ENCODE data around the gene RBM5. TPM values are rescaled to one million over a fixed set of nuclear protein-coding genes. Genes with fewer than 3 reads are reported as not detected.

RBM5 gene
- total and polyA plus RNA-seq, 10 of the 15 experiments (the other 5 are each of a cell fraction or from before 2014, with no cell fraction given), result 35.1 to 347 (median 111) TPM

DNA sequence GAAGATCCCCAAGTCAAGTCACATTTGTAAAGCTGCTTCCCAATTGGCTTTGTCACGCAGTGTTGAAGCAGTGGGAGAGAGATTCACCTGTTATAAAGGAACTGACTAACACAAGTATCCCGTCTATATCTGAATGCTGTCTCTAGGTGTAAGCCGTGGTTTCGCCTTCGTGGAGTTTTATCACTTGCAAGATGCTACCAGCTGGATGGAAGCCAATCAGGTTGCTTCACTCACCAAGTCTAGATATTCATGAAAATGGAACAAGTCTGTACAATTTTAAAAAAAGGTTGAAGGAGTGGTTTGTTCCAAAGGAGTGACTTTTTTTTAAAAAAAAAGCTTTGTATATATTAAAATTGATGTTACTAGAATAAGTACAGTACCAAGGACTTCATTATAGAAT, 11.7 kb downstream of the RBM5 start:
- ChIA-PET RAD21 (ENCODE audit: unreplicated experiment) (no interaction called here), CTCF (interaction anchor here (0.5 to 0.6 kb wide), 3 partner anchors 23 to 126 kb away, joined by 3 to 4 read pairs (median 3); no protein-coding TSS in a partner anchor), SMC1A (ENCODE audit: uncharacterized antibody, unreplicated experiment) (interaction anchor here (1.2 kb wide), 1 partner anchor 10 kb away, joined by 5 read pairs; no protein-coding TSS in a partner anchor), POLR2A (no interaction called here)
- TF ChIP-seq POLR2AphosphoS5 (IDR thresholded peaks at IDR 0.05; ENCODE audit: low read length) (peak; percentile 12; the same call in 1 of the 2 replicates), ZNF274 (IDR thresholded peaks at IDR 0.05; ENCODE audit: insufficient read depth, insufficient read length) (no peak)
- intact Hi-C loops (cut with micrococcal nuclease; ENCODE audit: unreplicated experiment), result no loop called here
- Histone ChIP-seq H3K27me3 (replicated peaks in 1 of 2; ENCODE audit: control insufficient read depth in 2 of 2, insufficient read depth in 2 of 2, low read length in 1 of 2) (no peaks in the 10 kb centered on the region), H3K27ac (ENCODE audit: control insufficient read depth, insufficient read depth) (no peak overlapping the region), H3K4me2 (ENCODE audit: control insufficient read depth, insufficient read depth) (no peak overlapping the region), H3K36me3 (ENCODE audit: control insufficient read depth in 2 of 2, insufficient read depth in 2 of 2, low read length in 1 of 2) (peaks cover 19 to 53% of the 10 kb centered on the region in 2 experiments), H3K4me1 (ENCODE audit: control insufficient read depth, insufficient read depth, low read length) (no peaks in the 10 kb centered on the region), H3K79me2 (ENCODE audit: control insufficient read depth, insufficient read depth, low read length) (peaks cover 4% of the 10 kb centered on the region), H2AFZ (ENCODE audit: control insufficient read depth, low read depth, low read length) (no peak overlapping the region), H3K4me3 (no peak overlapping the region), H4K20me1 (ENCODE audit: control insufficient read depth, insufficient read depth) (no peaks in the 10 kb centered on the region), H3K9me3 (replicated peaks; ENCODE audit: control insufficient read depth, insufficient read depth, low read length) (no peaks in the 10 kb centered on the region), H3K9ac (ENCODE audit: control insufficient read depth, insufficient read depth, low read length) (no peak overlapping the region)
- FAIRE-seq (no peak), ATAC-seq (no peak), DNase-seq (ENCODE audit: low read depth, low spot score) (no peak)
- in situ Hi-C loops (cut with MboI), result no loop called here
- WGBS (ENCODE audit: insufficient coverage, insufficient replicate concordance, low lambda C conversion rate, missing lambda C conversion rate), result 96% methylated on average over 5 of the region's 5 CpGs
- BruUV-seq (replicated peaks), result no TSS peak

- DNase-seq (ENCODE audit: low read depth, low spot score) (no peak), ATAC-seq (no peak), FAIRE-seq (no peak)
- Histone ChIP-seq H3K9me3 (replicated peaks; ENCODE audit: control insufficient read depth, insufficient read depth, low read length) (no peaks in the 10 kb centered on the region), H3K27me3 (replicated peaks in 1 of 2; ENCODE audit: control insufficient read depth in 2 of 2, insufficient read depth in 2 of 2, low read length in 1 of 2) (no peaks in the 10 kb centered on the region), H3K79me2 (ENCODE audit: control insufficient read depth, insufficient read depth, low read length) (peaks cover under 1% of the 10 kb centered on the region), H3K36me3 (ENCODE audit: control insufficient read depth in 2 of 2, insufficient read depth in 2 of 2, low read length in 1 of 2) (peaks cover 20 to 50% of the 10 kb centered on the region in 2 experiments), H3K27ac (ENCODE audit: control insufficient read depth, insufficient read depth) (no peak overlapping the region), H3K4me1 (ENCODE audit: control insufficient read depth, insufficient read depth, low read length) (no peaks in the 10 kb centered on the region), H3K4me3 (no peak overlapping the region), H3K4me2 (ENCODE audit: control insufficient read depth, insufficient read depth) (no peak overlapping the region), H3K9ac (ENCODE audit: control insufficient read depth, insufficient read depth, low read length) (no peak overlapping the region), H4K20me1 (ENCODE audit: control insufficient read depth, insufficient read depth) (no peaks in the 10 kb centered on the region), H2AFZ (ENCODE audit: control insufficient read depth, low read depth, low read length) (no peak overlapping the region)
- ChIA-PET POLR2A (no interaction called here), CTCF (interaction anchor here (0.5 to 1.3 kb wide), 3 partner anchors 13 to 125 kb away, joined by 3 to 6 read pairs (median 3); partner anchors contain the start of gene RBM5), SMC1A (ENCODE audit: uncharacterized antibody, unreplicated experiment) (interaction anchor here (1.2 kb wide), 1 partner anchor 11 kb away, joined by 5 read pairs; no protein-coding TSS in a partner anchor), RAD21 (ENCODE audit: unreplicated experiment) (no interaction called here)
- intact Hi-C loops (cut with micrococcal nuclease; ENCODE audit: unreplicated experiment) (no loop called here), in situ Hi-C loops (cut with MboI) (no loop called here)
- WGBS (ENCODE audit: insufficient coverage, insufficient replicate concordance, low lambda C conversion rate, missing lambda C conversion rate), result 97% methylated on average over 4 of the region's 4 CpGs
- no TSS peak for BruUV-seq (replicated peaks)
- no peak for TF ChIP-seq EP300 (IDR thresholded peaks at IDR 0.05; ENCODE audit: borderline replicate concordance in 1 of 2, control insufficient read depth in 1 of 2, low read depth in 2 of 2, low read length in 2 of 2)
- no peak for TF ChIP-seq E2F4 (IDR thresholded peaks at IDR 0.05; ENCODE audit: low read depth, low read length)
- TF ChIP-seq STAT3 (IDR thresholded peaks at IDR 0.05; ENCODE audit: low read depth, low read length), result no peak
- TF ChIP-seq EGR1 (IDR thresholded peaks at IDR 0.05; ENCODE audit: borderline replicate concordance in 1 of 2, low read depth in 2 of 2, low read length in 2 of 2), result no peak
- TF ChIP-seq MYB (IDR thresholded peaks at IDR 0.05; ENCODE audit: borderline replicate concordance, low read depth, low read length), result no peak
- no peak for TF ChIP-seq IKZF1 (conservative IDR thresholded peaks at IDR 0.05)
- TF ChIP-seq NFXL1 (IDR thresholded peaks at IDR 0.05; ENCODE audit: borderline replicate concordance), result no peak
- TF ChIP-seq, protein P1, sequence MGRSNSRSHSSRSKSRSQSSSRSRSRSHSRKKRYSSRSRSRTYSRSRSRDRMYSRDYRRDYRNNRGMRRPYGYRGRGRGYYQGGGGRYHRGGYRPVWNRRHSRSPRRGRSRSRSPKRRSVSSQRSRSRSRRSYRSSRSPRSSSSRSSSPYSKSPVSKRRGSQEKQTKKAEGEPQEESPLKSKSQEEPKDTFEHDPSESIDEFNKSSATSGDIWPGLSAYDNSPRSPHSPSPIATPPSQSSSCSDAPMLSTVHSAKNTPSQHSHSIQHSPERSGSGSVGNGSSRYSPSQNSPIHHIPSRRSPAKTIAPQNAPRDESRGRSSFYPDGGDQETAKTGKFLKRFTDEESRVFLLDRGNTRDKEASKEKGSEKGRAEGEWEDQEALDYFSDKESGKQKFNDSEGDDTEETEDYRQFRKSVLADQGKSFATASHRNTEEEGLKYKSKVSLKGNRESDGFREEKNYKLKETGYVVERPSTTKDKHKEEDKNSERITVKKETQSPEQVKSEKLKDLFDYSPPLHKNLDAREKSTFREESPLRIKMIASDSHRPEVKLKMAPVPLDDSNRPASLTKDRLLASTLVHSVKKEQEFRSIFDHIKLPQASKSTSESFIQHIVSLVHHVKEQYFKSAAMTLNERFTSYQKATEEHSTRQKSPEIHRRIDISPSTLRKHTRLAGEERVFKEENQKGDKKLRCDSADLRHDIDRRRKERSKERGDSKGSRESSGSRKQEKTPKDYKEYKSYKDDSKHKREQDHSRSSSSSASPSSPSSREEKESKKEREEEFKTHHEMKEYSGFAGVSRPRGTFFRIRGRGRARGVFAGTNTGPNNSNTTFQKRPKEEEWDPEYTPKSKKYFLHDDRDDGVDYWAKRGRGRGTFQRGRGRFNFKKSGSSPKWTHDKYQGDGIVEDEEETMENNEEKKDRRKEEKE (IDR thresholded peaks at IDR 0.05), result no peak
- no peak for TF ChIP-seq KDM1A (IDR thresholded peaks at IDR 0.05; ENCODE audit: borderline replicate concordance)
Observed at GRCh38 chr3:50100956-50101845, 12.5 kb downstream of the RBM5 start.
